Raji (cell line): ENCODE data around the gene C1QTNF6.

Experiments
- POLR2A ChIP-seq: IDR thresholded peaks from 2 replicates; pipeline ENCODE4 v1.6.1; 2011; ENCODE audit warnings: low read depth, low read length, control low read depth; ENCODE audit not compliant: insufficient read depth

C1QTNF6 gene

DNA sequence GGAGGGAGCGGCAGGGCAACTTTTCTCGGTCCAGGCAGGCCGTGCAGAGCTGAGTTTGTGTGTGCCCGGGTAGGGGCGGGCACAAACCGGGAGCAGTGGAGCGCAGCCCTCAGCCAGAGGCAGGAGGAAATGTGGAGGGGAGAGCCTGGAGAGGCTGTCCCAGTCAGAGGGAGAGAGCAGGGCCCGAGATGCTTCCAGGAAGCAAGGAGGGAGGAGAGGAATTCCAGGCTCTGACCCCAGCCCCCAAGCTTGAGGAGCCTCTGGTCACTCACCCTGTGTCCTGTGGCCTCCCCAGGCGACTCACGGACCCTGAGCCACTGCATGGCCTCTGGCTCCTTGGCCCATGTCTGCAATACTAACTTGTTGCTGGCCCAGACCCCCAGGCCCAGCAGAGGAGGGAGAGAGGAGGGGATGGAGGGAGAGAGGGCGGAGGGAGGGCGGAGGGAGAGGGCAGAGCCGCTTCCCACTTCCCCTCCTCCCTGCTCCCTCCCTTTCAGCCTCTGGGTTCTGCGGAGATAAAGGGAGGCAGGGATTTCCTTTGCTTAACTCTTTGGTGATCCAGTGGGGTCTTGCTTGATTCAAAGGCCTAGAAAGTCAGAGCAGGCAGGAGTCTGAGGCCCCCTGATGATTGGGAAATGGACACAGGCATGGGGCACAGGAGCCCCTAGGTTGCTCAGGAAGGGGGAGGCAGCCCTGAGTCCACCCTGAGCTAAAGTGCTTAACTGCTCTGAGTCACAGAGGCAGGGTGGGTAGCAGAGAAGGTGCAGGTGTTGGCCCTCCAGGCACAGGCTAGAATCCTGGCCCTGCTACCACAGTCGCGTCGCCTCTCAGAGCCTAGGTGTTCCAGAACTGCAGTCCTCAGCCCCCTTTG, at the start of gene C1QTNF6:
Gene C1QTNF6, minus strand, starts transcription at position 357 of the 871 bp plus-strand sequence. Its CDS starts 34 bp downstream, at position 323.
- no peak for TF ChIP-seq POLR2A

DNA sequence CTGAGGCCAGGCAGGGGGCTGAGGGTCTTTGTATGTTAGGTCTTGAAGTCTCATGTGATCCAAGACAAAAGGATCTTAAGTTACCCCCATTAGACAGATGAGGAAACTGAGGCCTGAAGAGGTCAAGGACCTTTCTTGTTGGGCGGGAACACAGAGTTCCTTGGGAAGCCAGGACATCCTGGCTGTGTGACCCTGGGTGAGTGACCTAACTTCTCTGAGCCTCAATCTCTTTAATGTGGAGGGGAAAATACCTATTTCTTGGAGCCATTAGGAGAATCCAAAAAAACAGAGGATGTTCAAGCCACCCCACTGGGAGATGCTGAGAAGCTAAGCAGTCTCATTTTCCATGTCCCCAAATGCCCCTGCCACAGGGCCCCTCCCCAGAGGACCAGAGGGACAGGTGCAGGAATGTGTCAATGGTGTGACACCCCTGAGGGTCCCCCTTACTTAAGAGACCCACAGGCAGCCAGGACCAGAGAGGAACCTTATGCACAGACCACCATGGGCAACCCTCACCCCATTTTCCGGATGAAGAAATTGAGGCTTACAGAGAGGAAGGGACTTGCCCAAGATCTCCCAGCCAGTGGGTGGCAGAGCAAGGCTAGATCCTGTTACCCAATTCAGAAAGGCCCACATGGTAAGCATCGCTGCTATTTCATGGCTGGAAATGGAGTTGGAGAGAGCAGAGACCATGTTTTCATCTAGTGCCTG, 48.0 kb upstream of the C1QTNF6 start:
- TF ChIP-seq POLR2A, result no peak

DNA sequence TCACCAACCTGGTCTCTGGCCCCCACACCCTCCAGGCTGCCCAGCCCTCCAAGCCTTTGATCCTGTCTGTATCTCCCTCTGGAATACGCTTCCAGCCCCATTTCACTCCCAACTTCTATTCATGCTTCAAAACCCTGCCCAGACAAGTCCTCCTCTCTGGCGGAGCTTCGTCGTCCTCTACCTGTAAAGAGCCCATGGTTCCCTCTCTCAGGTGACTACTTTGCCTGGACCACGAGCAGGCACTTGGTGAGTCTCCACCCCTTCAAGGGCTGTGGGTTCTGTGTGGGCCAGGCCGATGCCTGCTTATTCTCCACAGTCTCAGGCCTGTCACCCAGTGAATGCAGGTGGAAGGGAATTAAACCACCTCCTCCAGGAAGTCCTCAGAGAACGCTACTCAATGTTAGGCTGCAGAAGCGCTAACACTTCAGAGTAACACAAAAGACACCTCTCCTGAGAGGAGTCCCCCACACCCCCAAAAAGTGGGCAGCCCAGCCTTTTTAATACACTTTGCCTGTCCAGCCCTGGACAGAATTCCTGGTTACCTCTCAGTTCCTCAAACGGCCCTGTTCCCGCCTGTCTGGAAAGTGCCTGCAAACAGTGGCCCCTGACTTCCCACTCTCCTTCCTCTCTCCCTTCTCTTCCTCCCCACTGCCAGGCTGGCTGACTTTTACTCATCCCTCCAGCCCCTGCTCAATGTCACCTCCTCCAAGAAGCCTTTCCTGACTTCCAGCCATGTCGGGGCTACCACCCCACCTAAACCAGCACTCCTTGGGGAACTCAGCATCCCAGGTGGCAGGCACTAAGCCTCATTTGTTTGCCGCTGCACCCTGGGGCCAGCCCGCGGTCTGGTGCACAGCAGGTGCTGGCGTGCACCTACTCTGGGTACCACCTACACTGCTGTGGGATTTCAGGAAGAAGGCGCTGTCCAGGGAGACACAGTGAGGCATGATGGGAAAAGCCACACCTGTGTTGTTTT, 47.0 kb upstream of the C1QTNF6 start:
- TF ChIP-seq POLR2A, result no peak

DNA sequence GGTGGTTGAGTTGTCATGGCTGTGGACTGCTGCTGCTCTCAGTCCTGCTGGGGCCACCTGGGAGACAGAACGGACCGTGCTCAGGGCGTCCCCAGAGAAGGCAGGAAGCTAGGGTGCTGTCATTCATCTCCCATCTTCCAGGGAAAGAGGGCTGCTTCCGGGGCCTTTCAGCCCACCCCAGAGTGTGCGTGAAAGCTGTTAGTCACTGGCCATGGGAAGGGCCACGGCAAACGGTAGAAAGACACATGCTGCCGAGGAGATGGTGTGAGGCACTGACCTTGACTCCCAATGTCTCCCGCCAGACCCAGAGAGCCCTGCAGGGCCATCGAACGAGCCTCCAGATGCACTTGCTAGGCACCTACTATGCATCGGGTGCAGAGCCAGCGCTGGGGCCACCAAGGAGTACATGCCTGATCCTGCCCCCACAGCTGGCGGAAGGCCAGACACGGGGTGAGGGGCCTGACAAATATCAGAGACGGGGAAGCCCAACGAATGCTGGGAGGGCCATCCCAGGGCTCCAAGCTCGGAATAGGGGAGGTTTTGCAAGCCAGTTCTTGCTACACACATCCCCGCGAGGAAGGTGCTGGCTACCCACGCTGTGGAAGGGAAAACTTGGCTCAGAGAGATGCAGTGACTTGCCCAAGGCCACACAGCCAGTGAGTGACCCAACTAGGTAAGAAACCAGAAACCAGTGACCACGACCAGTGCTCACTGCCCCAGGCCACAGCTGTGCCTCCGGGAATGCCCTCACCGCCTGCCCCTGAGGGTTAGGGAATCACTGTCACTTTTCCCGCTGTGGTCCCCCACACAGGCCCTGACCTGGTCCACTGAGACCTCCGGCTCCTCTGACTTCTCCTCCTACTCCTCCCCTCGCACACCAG, 45.9 kb upstream of the C1QTNF6 start:
- TF ChIP-seq POLR2A, result no peak

DNA sequence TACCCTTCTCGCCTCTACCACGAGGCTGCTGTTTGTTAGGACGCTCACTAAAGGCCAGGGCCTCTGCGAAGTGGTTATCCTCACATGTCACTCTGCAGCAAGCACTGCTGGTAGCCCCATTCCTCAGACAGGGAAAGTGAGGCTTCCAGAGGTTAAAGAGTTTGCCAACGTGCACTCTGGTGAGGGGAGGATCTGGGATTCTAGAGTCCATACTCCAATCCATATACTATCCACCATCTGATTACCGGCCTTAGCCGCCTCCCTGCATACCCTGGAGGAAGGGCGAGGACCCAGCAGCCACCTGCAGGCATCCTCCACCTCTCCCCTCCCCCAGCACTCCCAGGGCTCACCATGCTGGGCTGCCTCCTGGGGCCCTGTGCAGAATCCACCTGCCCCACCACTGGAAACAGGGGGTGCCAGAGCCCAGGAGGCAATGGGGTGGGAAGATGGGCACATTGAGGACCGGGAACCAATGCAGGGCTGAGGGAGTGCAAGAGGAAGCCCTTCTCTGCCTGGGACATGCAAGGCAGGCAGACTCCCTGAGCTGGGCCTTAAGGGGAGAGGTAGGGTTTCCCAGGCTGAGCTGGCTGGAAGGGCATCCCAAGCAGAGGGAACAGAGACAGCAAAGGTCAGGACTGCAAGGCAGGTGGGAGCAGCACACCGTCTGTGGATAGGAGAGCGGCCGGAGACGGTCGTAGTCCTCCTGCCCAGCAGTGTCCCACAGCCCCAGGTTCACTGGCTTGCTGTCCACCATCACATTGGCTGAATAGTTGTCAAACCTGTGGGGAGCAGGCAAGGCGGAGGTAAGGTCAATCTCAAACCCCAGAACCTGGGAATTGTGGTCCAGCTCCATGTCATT, 44.3 kb upstream of the C1QTNF6 start:
- no peak for TF ChIP-seq POLR2A

DNA sequence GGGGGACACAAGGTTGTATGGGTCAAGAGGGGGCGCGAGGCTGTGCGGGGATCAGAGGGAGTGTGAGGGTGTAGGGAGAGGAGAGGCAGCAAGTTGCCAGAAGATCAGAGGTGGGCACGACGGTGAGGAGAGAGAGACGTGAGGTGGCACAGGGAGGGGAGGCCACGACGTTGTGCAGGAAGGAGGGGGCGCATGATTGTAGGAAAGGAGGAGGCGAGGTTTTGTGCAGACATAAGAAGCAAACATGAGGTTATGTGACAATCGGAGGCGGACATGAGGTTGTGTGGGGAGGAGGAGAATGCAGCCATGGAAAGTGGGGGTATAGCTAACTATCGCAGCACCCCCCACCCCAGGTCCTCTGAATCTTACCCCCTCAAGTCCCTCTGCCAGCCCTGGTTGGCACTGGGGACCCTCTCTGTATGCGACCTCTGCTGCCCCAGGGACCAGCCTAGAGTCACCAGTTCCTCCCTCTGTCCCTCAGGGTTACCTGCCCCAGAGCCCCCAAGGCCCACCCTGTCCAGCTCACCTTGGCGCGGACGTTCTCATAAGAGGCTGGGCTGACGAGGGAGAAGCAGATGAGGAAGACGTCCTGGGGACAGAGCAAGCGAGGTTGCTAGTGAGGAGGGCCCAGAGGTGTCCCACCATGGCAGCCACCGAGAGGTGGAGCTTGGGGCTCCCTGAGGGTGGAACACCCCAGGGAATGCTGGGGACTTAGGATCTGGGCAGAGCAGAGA, 43.5 kb upstream of the C1QTNF6 start:
- TF ChIP-seq POLR2A, result no peak

DNA sequence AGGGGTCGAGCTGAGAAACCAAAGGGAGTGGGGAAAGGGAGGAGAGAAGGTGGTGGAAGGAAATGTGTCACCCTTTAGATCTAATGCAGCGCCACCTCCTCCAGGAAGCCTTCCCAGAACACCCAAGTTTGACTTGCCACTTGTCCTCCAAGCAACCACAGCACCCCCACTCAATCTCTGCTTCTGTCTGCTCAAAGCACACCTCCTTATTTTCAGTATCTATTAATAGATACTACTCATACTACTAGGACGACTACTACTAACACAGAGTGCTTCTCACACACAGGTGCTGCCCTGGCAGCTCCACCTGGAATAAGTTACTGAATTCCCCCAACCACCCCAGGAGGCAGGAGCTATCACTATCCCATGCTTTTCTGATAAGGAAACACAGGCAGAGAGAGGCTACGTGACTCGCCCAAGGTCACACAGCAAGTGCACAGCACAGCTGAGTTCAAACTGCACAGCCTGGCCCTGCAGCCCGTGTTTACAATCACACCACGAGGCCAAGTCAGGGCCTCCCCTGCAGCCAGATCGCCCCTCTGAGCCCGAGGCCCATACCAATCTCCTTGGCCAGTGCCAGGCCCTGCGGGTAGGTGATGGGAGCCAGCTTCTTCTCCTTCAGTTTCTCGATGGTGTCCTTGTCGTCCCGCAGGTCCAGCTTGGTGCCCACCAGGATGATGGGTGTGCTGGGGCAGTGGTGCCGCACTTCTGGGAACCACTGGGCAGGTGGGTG, 42.8 kb upstream of the C1QTNF6 start:
- TF ChIP-seq POLR2A, result no peak

DNA sequence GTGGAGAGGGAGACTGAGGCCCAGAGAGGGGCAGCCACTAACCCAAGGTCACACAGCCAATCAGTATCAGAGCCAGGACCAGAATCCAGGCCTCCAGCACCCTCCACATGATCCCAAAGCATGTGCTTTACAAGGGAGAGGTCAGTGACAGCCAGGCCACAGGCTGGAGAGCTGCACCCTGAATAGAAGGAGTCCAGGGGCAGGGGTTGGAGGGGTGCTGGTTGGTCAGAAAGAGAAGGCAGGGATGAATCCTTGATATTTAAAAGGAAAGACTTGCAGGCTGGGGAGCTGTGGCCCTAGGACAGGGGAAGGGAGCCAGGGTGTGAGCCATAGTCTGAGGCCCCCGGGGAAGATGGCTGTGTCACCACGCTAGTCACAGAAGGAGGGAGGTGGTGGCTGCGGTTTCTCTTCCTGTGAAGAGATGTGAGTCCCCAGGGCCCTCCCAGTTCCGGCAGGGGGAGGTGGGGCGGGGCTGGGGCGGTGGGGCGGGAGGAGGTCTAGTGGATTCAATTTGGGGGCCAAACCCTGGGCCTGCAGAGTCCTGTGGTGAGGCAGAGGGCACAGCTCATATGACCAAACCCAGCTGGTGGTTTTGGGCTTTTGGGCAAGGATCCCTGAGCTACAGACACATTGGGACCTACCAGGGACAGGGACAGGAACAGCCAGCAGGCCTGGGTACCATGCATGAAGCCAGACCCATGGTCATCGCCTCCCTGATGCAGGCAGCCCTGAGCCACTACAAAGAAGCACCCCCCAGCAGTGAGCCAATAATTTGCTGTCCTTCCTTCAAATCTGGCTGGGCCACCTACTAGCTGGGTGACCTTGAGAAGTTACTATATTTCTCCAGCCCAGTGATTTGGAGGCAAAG, 42.0 kb upstream of the C1QTNF6 start:
- peak; percentile 49 for TF ChIP-seq POLR2A

DNA sequence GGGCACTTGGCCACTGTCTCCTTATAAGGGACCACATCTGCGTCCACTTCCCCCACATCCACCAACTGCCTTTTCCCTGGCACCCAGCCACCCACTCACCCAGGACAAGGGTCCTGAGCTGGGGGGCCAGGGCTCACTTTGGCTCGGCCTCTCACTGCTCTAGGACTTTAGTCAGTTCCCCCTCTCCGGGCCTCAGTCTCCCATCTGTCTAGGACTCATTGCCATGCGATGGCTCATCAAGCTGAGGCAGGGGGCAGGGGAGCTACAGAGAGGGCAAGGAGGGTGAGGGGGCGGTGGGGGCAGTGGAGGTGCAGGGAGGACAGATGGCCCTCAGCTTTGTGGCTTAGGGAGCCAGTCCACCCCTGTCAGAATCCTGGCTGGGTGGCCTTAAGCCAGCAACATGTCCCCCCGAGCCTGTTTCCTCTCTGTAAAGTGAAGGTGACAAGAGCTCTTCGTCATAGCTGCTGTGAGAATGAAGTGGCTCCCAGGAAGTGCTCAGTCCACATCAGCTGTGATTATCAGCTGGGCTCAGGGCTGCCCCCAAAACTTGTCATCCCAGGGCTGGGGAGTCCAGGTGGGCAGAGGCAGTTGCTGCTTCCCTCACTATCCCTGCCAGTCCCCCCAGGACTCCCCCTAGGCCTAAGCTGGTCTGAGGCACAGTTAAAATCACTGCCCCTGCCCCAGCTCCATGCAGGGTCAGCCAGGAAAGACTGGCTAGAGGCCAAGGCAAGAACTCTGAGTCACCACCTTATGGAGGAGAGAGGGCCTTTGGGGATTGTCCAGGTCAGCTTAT, 41.2 kb upstream of the C1QTNF6 start:
- no peak for TF ChIP-seq POLR2A
